Lower leg skin (tissue), 4 donors: Measurements from ENCODE around the gene TLDC2. TPM values are rescaled to one million over a fixed set of nuclear protein-coding genes. Genes with fewer than 3 reads are reported as not detected.

Experiments used
- DNase-seq, 2 donors: peaks; one replicate each; pipeline ENCODE4 v3.0.0-alpha.2; 2019; ENCODE audit warnings: low spot score in 2 of 2
- H3K4me3 ChIP-seq: fragments of 200-600 bp; sonication (generic); 2 replicates; pipeline ENCODE4 v1.5.1; 2017; ENCODE audit warnings: mild to moderate bottlenecking, low read depth; ENCODE audit not compliant: poor library complexity, severe bottlenecking
- CTCF ChIP-seq, 3 donors: fragments of 450-650 bp; IDR thresholded peaks; one replicate each; pipeline ENCODE4 v1.5.1; 2016; ENCODE audit warnings: antibody characterized with exemption in 3 of 3, mild to moderate bottlenecking in 3 of 3, moderate library complexity in 2 of 3
- POLR2A ChIP-seq, 2 donors: fragments of 450-650 bp; IDR thresholded peaks; one replicate each; pipeline ENCODE4 v1.6.1; 2016 to 2017; ENCODE audit warnings: antibody characterized with exemption in 2 of 2, mild to moderate bottlenecking in 1 of 2, moderate library complexity in 1 of 2
- WGBS, 2 donors: methylation state at CpG; one replicate each; pipeline ENCODE4 v1.1.5; 2018; 5-methylcytosine and 5-hydroxymethylcytosine counted together
- intact Hi-C: fragments of 100-400 bp; cut with DNase I; formaldehyde crosslinking; loops from one replicate; pipeline ENCODE4 v1.15.0; 2023; ENCODE audit warnings: low total_unique reads
- total RNA-seq, 4 donors: library from RNA; depleted of rRNA; stranded (reverse); fragments of >200 nt; gene quantifications; one replicate each; pipeline ENCODE4 v1.1.0, GENCODE V29; 2016

Gene TLDC2
- total RNA-seq = under 1 TPM in 2 of 4 donors, not detected in 2; 0.42 to 0.58 TPM

- H3K4me3 ChIP-seq = no peak within 1 kb of the TSS
- no peak for DNase-seq
- TF ChIP-seq CTCF (IDR thresholded peaks at IDR 0.05) = no peak
- TF ChIP-seq POLR2A (IDR thresholded peaks at IDR 0.05) = no peak
- intact Hi-C loops = no loop called here
- WGBS, 2 donors = 67 to 73% methylated on average over 14 of the region's 14 CpGs
Observed at GRCh38 chr20:36875702-36876472, at the start of gene TLDC2. Gene TLDC2 (plus strand): TSS chr20:36876138. CDS start chr20:36876175, 37 bp downstream.

- TF ChIP-seq POLR2A (IDR thresholded peaks at IDR 0.05) = no peak
- no peak for TF ChIP-seq CTCF (IDR thresholded peaks at IDR 0.05)
- DNase-seq = no peak
- intact Hi-C loops = no loop called here
- H3K4me3 ChIP-seq = no peak overlapping the region
- 89 to 90% methylated on average over 7 of the region's 7 CpGs for WGBS, 2 donors
Observed at GRCh38 chr20:36826554-36827244, 49.2 kb upstream of the TLDC2 start.

GRCh38 chr20:36827541-36828279 lies 48.2 kb upstream of the TLDC2 start:
- intact Hi-C loops = no loop called here

GRCh38 chr20:36830791-36831691 lies 44.9 kb upstream of the TLDC2 start:
- intact Hi-C loops = no loop called here
- DNase-seq = no peak
- no peak overlapping the region for H3K4me3 ChIP-seq
- WGBS, 2 donors = 20% methylated on average over 9 to 11 of the region's 11 CpGs
- no peak for TF ChIP-seq CTCF (IDR thresholded peaks at IDR 0.05)
- TF ChIP-seq POLR2A (IDR thresholded peaks at IDR 0.05) = no peak

More at GRCh38 chr20:36827541-36828279, 48.2 kb upstream of the TLDC2 start:
- TF ChIP-seq CTCF (IDR thresholded peaks at IDR 0.05) (no peak), POLR2A (IDR thresholded peaks at IDR 0.05) (no peak)
- DNase-seq = no peak
- no peak overlapping the region for H3K4me3 ChIP-seq
- WGBS, 2 donors = 68 to 74% methylated on average over 11 of the region's 11 CpGs

GRCh38 chr20:36832791-36833190 lies 43.1 kb upstream of the TLDC2 start:
- no peak for DNase-seq
- no peak overlapping the region for H3K4me3 ChIP-seq
- 63 to 72% methylated on average over 7 of the region's 7 CpGs for WGBS, 2 donors
- intact Hi-C loops = no loop called here
- TF ChIP-seq POLR2A (IDR thresholded peaks at IDR 0.05) (no peak), CTCF (IDR thresholded peaks at IDR 0.05) (no peak)
